Caco-2 (cell line): ENCODE results near the gene MYRF. TPM values are rescaled to one million over a fixed set of nuclear protein-coding genes. Genes with fewer than 3 reads are reported as not detected.

Source experiments
- BruUV-seq: library from RNA; stranded (reverse); fragments of 400-500 nt; replicated peaks from 2 replicates; lab custom pipeline; 2021; lab: Mats Ljungman, UMichigan
- CTCF ChIA-PET: fragments of 300-600 bp; sonication (Branson Sonifier 250); formaldehyde crosslinking; loops from one replicate; lab custom pipeline; 2022; ENCODE audit warnings: antibody characterized with exemption; lab: Charles Lee
- POLR2A ChIA-PET: fragments of 300-600 bp; sonication (Branson Sonifier 250); formaldehyde crosslinking; loops from one replicate; lab custom pipeline; 2022; ENCODE audit warnings: antibody characterized with exemption; lab: Charles Lee
- DNase-seq, 2 experiments: peaks; one replicate each; pipeline versions ENCODE4 v3.0.0 to v3.0.0-alpha.2; 2020 to 2022
- H3K27me3 ChIP-seq: replicated peaks from 2 replicates; pipeline ENCODE4 v1.6.0; 2011; ENCODE audit warnings: low read length; ENCODE audit not compliant: control insufficient read depth, insufficient read depth
- H3K36me3 ChIP-seq: 2 replicates; pipeline ENCODE4 v1.5.1; 2011; ENCODE audit warnings: low read length; ENCODE audit not compliant: control insufficient read depth, insufficient read depth
- H3K4me1 ChIP-seq: fragments of 250-450 bp; sonication (Bioruptor Pico); 2 replicates; pipeline ENCODE4 v1.5.1; 2020; ENCODE audit warnings: mild to moderate bottlenecking
- H3K4me3 ChIP-seq: 2 replicates; pipeline ENCODE4 v1.5.1; 2011; ENCODE audit warnings: low read depth, mild to moderate bottlenecking, control low read depth, low read length
- H3K9me3 ChIP-seq: fragments of 250-450 bp; sonication (Bioruptor Pico); 2 replicates; pipeline ENCODE4 v1.5.1; 2020; ENCODE audit warnings: mild to moderate bottlenecking, moderate library complexity
- H3K27ac Mint-ChIP-seq: one replicate; pipeline ENCODE4 v1.8.0; 2022; ENCODE audit warnings: mixed read lengths; ENCODE audit not compliant: unreplicated experiment
- H3K27me3 Mint-ChIP-seq: one replicate; pipeline ENCODE4 v1.8.0; 2022; ENCODE audit warnings: mixed read lengths; ENCODE audit not compliant: insufficient read depth, unreplicated experiment
- H3K36me3 Mint-ChIP-seq: one replicate; pipeline ENCODE4 v1.8.0; 2022; ENCODE audit warnings: mild to moderate bottlenecking, mixed read lengths; ENCODE audit not compliant: insufficient read depth, unreplicated experiment
- H3K4me1 Mint-ChIP-seq: one replicate; pipeline ENCODE4 v1.8.0; 2022; ENCODE audit warnings: low read depth, mixed read lengths; ENCODE audit not compliant: unreplicated experiment
- H3K4me3 Mint-ChIP-seq: one replicate; pipeline ENCODE4 v1.8.0; 2022; ENCODE audit warnings: mild to moderate bottlenecking, moderate library complexity, mixed read lengths; ENCODE audit not compliant: unreplicated experiment
- H3K9me3 Mint-ChIP-seq: one replicate; pipeline ENCODE4 v1.8.0; 2022; ENCODE audit warnings: mixed read lengths; ENCODE audit not compliant: unreplicated experiment
- intact Hi-C: fragments of 100-400 bp; cut with micrococcal nuclease; formaldehyde crosslinking; loops from one replicate; pipeline ENCODE4 v1.10.0; 2022; ENCODE audit not compliant: unreplicated experiment
- total RNA-seq: library from RNA; stranded (reverse); gene quantifications from 2 replicates; pipeline ENCODE4 v1.2.3, GENCODE V29; 2022
- TF ChIP-seq, protein P1 (sequence below), 2 experiments: fragments of 200-600 bp in 1 of 2; IDR thresholded peaks; 1 replicate in 1 of 2; 2 replicates in 1 of 2; pipeline versions ENCODE4 v1.5.1 to v1.8.0; 2011 to 2022; ENCODE audit warnings: antibody characterized with exemption in 1 of 2, control low read depth in 1 of 2, inconsistent platforms in 1 of 2, low read depth in 1 of 2, low read length in 1 of 2, mild to moderate bottlenecking in 1 of 2, moderate library complexity in 1 of 2; ENCODE audit not compliant: insufficient read depth in 1 of 2, severe bottlenecking in 1 of 2, unreplicated experiment in 1 of 2

MYRF gene
- total RNA-seq, 1 experiment from 2014 or later = 169 TPM

- TF ChIP-seq, protein P1, sequence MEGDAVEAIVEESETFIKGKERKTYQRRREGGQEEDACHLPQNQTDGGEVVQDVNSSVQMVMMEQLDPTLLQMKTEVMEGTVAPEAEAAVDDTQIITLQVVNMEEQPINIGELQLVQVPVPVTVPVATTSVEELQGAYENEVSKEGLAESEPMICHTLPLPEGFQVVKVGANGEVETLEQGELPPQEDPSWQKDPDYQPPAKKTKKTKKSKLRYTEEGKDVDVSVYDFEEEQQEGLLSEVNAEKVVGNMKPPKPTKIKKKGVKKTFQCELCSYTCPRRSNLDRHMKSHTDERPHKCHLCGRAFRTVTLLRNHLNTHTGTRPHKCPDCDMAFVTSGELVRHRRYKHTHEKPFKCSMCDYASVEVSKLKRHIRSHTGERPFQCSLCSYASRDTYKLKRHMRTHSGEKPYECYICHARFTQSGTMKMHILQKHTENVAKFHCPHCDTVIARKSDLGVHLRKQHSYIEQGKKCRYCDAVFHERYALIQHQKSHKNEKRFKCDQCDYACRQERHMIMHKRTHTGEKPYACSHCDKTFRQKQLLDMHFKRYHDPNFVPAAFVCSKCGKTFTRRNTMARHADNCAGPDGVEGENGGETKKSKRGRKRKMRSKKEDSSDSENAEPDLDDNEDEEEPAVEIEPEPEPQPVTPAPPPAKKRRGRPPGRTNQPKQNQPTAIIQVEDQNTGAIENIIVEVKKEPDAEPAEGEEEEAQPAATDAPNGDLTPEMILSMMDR (IDR thresholded peaks at IDR 0.05; ENCODE audit: insufficient read depth in 1 of 2, low read depth in 1 of 2, low read length in 1 of 2, severe bottlenecking in 1 of 2, unreplicated experiment in 1 of 2) = no peak
- Mint-ChIP-seq H3K4me3 (no peak overlapping the region), H3K27ac (no peak overlapping the region), H3K36me3 (peaks cover 17% of the 10 kb centered on the region), H3K27me3 (no peaks in the 10 kb centered on the region), H3K4me1 (peaks cover 2% of the 10 kb centered on the region), H3K9me3 (no peaks in the 10 kb centered on the region)
- Histone ChIP-seq H3K4me3 (no peak overlapping the region), H3K9me3 (no peaks in the 10 kb centered on the region), H3K4me1 (peaks cover 13% of the 10 kb centered on the region), H3K27me3 (no peaks in the 10 kb centered on the region), H3K36me3 (peaks cover 8% of the 10 kb centered on the region)
- DNase-seq = no peak
- BruUV-seq = no TSS peak
- POLR2A ChIA-PET = no interaction called here
- CTCF ChIA-PET = interaction anchor here (0.7 to 1.2 kb wide), 4 partner anchors 11 to 44 kb away, joined by 3 to 6 read pairs (median 5); no protein-coding TSS in a partner anchor
- intact Hi-C loops = no loop called here
Measured at GRCh38 chr11:61744181-61744580, 8.3 kb upstream of the MYRF start.

- Mint-ChIP-seq H3K27ac (no peak overlapping the region), H3K4me3 (no peak overlapping the region), H3K4me1 (peaks cover 7% of the 10 kb centered on the region), H3K9me3 (no peaks in the 10 kb centered on the region), H3K27me3 (no peaks in the 10 kb centered on the region), H3K36me3 (peaks cover 17% of the 10 kb centered on the region)
- H3K27me3 ChIP-seq = no peaks in the 10 kb centered on the region
- ChIA-PET POLR2A (no interaction called here), CTCF (interaction anchor here (0.6 to 1.2 kb wide), 2 partner anchors 11 to 295 kb away, joined by 6 to 8 read pairs; no protein-coding TSS in a partner anchor)
- peaks cover 8% of the 10 kb centered on the region for H3K36me3 ChIP-seq
- intact Hi-C loops = no loop called here
- BruUV-seq = no TSS peak
- H3K9me3 ChIP-seq = no peaks in the 10 kb centered on the region
- DNase-seq = no peak
- no peak overlapping the region for H3K4me3 ChIP-seq
- peaks cover 13% of the 10 kb centered on the region for H3K4me1 ChIP-seq
- TF ChIP-seq, protein P1 (IDR thresholded peaks at IDR 0.05; ENCODE audit: insufficient read depth in 1 of 2, low read depth in 1 of 2, low read length in 1 of 2, severe bottlenecking in 1 of 2, unreplicated experiment in 1 of 2) = no peak
Measured at GRCh38 chr11:61744609-61745156, 7.8 kb upstream of the MYRF start.

DNA sequence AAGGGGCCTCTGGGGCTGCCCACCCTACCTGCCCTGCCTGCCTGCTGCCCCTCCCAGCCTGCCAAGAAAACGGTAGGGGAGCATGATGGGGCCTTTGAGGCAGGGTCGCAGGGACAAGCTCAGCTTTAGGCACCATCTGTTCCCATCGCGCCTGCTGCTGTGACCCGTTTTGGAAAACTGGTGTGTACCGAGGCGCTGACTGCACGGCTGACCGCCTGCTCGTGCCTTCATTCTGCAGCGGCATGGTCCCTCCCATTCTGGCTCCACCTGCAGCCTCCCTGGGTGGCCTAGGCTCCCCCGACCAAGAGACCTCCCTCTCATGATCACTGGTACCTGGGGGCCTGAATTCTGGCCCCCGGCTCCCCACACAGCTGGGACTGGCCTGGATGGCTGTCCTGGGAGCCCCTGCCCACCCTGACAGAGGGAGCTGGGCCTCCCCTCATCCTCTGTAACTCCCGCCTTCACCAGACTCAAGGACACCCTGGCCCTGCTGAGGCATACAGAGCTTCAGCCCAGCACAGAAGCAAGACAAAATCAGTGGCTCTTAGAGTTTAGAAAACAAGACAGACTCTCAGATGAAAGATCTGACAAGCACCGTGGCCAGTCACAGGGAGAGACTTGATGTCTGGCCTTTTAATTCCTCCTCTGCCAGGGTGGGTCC, 6.5 kb upstream of the MYRF start:
- CTCF ChIA-PET = interaction anchor here (2.9 to 4.6 kb wide), 3 partner anchors 41 to 69 kb away, joined by 15 to 78 read pairs (median 24); partner anchors contain the start of genes FEN1 and TMEM258
- no TSS peak for BruUV-seq
- H3K4me1 ChIP-seq = peaks cover 13% of the 10 kb centered on the region
- H3K36me3 Mint-ChIP-seq = peaks cover 17% of the 10 kb centered on the region
- H3K9me3 Mint-ChIP-seq = no peaks in the 10 kb centered on the region
- peaks cover 7% of the 10 kb centered on the region for H3K4me1 Mint-ChIP-seq
- H3K27me3 ChIP-seq = no peaks in the 10 kb centered on the region
- H3K4me3 Mint-ChIP-seq = no peak overlapping the region
- H3K27me3 Mint-ChIP-seq = no peaks in the 10 kb centered on the region
- TF ChIP-seq, protein P1 (IDR thresholded peaks at IDR 0.05; ENCODE audit: insufficient read depth in 1 of 2, low read depth in 1 of 2, low read length in 1 of 2, severe bottlenecking in 1 of 2, unreplicated experiment in 1 of 2) = no peak
- no peaks in the 10 kb centered on the region for H3K9me3 ChIP-seq
- no peak for DNase-seq
- POLR2A ChIA-PET = no interaction called here
- H3K27ac Mint-ChIP-seq = no peak overlapping the region
- H3K36me3 ChIP-seq = peaks cover 6% of the 10 kb centered on the region
- H3K4me3 ChIP-seq = no peak overlapping the region
- intact Hi-C loops = no loop called here
